NOMO-1 treated with DMSO at 0.1 percent for 48 hours (cell line): ENCODE measurements around the gene CFC1.
"Not testable (repeated sequence)": the region's sequence is repeated elsewhere in the genome, so short reads cannot be mapped to it uniquely, and the experiment has no call there.

Source experiments
- DNase-seq: peaks from one replicate; lab custom pipeline; 2025; ENCODE audit not compliant: unreplicated experiment; lab: John Stamatoyannopoulos, UW

The CFC1 gene

DNA sequence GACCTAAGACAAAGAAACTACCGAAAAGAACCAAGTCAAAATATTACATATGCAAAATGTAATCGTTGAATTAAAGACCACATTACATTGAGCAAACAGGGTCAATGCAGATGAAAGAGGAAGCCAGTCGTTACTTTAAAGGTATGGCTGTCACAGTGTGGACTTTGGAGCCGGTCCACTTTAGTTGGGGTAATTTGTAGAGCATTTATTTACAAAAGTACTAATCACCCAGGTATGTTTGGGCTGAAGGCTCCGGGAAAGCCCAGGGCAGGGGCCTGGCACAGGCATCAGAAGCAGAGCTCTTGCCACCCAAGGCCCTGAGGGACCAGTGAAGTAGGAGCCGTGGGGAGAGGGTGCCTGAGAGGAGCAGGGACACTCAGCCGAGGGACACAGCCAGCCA, 15.8 kb downstream of the CFC1 start:
- not testable (repeated sequence) for DNase-seq

- DNase-seq: not testable (repeated sequence)
These were observed 16.4 kb downstream of the CFC1 start for GRCh38 chr2:130582970-130583369.

DNA sequence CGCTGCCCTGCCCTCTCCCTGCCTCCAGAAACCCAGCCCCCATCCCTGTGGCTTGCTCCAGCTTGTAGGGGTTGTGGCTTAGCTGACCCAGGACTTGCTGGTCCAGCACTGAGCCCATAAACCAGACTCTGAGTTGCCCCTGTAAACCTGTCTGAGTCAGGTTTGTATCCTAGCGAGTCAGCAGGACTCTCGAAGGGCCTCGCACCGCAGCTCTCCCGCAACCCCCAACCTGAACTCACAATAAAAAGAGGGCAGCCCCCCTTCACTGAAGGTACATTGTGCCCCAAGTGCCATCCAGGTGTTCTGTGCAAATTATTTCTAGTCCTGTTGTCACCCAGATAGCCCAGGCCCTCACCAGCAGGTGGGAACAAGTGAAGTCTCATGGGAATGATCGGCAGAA, 17.9 kb downstream of the CFC1 start:
- not testable (repeated sequence) for DNase-seq

DNA sequence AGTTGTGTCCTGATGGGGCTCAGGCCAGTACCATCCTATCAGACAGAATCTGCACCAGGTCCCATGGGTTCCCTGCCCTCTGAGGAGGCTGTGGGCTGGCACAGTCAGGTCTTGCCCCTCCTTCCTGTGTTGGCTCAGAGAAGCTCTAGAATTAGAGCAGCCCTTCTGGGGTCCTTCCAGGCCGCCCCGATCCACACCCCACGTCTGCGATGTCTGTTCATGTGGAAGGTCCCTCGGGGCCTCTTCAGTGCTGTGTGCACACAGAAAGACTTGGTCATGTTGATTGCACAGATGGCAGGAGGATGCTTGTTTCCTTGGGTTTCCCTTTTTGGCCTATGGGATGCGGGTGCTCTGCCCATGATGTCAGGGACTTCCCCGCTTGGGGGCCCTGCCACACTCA, 20.3 kb downstream of the CFC1 start:
- DNase-seq: not testable (repeated sequence)

GRCh38 chr2:130577559-130577958, 21.8 kb downstream of the CFC1 start:
- DNase-seq: not testable (repeated sequence)

DNA sequence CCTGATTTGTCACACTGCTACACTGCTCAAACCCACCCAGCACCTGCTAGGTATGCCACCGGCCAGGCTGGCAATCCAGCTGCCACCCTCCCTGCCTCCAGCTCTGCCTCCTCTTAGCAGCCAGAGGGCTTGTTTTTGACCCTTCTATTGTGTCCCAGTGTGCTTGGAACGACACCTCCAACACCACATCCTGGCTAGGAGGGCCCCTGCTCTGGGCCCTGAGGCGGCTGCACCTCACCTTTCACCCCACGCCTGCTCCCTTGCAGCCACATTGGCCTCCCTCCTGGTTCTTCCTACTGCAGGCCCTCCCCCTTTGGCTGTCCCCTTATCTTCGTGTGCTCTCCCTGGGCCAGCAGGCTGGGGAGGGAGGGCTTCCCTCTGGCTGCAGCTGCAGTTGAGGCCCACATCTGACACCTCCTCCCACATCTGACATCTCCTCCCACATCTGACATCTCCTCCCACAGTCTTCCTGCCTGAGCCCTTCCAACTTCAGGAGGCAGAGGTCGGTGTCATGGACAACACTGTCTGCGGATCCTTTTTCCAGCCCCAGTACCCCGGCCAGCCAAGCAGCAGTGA, 23.1 kb downstream of the CFC1 start:
- DNase-seq: not testable (repeated sequence)

- not testable (repeated sequence) for DNase-seq
These were observed 25.1 kb downstream of the CFC1 start for GRCh38 chr2:130574230-130574629.

DNA sequence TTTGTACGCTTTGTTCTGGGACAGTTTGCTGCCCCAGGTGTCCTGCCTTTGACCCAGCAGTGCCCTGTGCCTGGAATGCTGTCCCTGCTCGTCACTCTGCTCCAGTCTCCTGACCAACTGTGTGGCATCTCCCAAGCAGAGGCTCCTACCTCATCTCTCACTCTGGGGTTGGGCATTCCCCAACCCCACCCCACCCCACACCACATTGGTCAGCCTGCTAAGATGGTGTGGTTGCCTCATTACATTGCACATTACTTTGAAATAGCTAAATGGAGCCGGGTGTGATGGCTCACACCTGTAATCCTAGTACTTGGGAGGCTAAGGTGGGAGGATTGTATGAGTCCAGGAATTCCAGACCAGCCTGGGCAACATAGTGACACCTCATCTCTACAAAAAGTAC, 27.4 kb downstream of the CFC1 start:
- DNase-seq: not testable (repeated sequence)

DNA sequence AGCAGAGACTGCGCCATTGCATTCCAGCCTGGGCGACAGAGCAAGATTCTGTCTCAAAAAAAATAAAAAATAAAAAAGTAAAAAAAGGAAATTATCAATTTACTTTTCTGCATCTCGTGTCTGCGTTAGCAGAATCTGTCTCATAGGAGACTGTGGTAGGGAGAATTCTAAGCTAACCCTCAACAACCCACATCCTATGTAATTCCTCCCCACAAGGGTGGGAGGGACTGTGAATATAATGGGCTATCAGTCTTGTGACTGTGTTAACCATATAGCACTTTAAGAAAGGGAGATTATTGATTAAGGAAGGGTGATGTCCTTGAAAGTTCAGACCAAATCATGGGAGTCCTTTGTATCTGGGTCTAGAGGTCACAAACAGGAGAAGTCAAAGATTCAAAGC, 33.2 kb downstream of the CFC1 start:
- DNase-seq: not testable (repeated sequence)

- DNase-seq: not testable (repeated sequence)
These were observed 42.9 kb downstream of the CFC1 start for GRCh38 chr2:130556441-130556840.

- not testable (repeated sequence) for DNase-seq
These were observed 45.2 kb downstream of the CFC1 start for GRCh38 chr2:130554178-130554577.

GRCh38 chr2:130549475-130549874, 49.9 kb downstream of the CFC1 start:
- DNase-seq: not testable (repeated sequence)

GRCh38 chr2:130548418-130548817, 51.0 kb downstream of the CFC1 start:
- DNase-seq: not testable (repeated sequence)

- not testable (repeated sequence) for DNase-seq
These were observed 54.4 kb downstream of the CFC1 start for GRCh38 chr2:130544978-130545377.

DNA sequence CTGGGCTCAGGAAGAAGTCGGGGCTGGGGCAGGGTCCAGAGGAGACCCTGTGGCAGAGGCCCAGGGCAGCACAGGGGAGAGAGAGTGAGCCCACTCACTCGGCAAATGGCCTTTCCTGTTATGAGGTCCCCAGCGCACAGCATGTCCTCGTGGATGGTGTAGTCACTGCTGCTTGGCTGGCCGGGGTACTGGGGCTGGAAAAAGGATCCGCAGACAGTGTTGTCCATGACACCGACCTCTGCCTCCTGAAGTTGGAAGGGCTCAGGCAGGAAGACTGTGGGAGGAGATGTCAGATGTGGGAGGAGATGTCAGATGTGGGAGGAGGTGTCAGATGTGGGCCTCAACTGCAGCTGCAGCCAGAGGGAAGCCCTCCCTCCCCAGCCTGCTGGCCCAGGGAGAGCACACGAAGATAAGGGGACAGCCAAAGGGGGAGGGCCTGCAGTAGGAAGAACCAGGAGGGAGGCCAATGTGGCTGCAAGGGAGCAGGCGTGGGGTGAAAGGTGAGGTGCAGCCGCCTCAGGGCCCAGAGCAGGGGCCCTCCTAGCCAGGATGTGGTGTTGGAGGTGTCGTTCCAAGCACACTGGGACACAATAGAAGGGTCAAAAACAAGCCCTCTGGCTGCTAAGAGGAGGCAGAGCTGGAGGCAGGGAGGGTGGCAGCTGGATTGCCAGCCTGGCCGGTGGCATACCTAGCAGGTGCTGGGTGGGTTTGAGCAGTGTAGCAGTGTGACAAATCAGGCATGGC, 55.4 kb downstream of the CFC1 start:
- not testable (repeated sequence) for DNase-seq

GRCh38 chr2:130542789-130543188, 56.6 kb downstream of the CFC1 start:
- DNase-seq: not testable (repeated sequence)
